Spleen (tissue), 7 donors: ENCODE data around the gene AAR2.

Experiments used
- CTCF ChIP-seq, 11 experiments: fragments of 200-600 bp in 7 of 11; fragments of 450-650 bp in 4 of 11; sonication (generic) in 4 of 11; IDR thresholded peaks in 8 of 11; conservative IDR thresholded peaks in 3 of 11; 1 replicate in 7 of 11; 2 replicates in 4 of 11; pipeline versions ENCODE4 v1.4.0 to v1.8.0; 2016 to 2021; ENCODE audit warnings: antibody characterized with exemption in 11 of 11, inconsistent platforms in 4 of 11, mild to moderate bottlenecking in 1 of 11
- POLR2A ChIP-seq, 3 donors: fragments of 450-650 bp; IDR thresholded peaks; one replicate each; pipeline ENCODE4 v1.5.1; 2017; ENCODE audit warnings: antibody characterized with exemption in 3 of 3, mild to moderate bottlenecking in 1 of 3
- POLR2AphosphoS5 ChIP-seq, 3 donors: sonication (generic); formaldehyde crosslinking; IDR thresholded peaks; one replicate each; pipeline ENCODE4 v1.5.1; 2017; ENCODE audit warnings: antibody characterized with exemption in 3 of 3
- donor health status: DM: no; HTN: no; CAD: no; lungs with moderate emphysema.
- donor health status: DM: no; HTN: no; CAD: no.
- donor health status: DM: no; HTN: no; CAD: no.

GRCh38 chr20:36268440-36269342 lies 32.4 kb downstream of the AAR2 start:
- TF ChIP-seq CTCF (IDR thresholded peaks at IDR 0.05 in 8 of 11, conservative IDR thresholded peaks at IDR 0.05 in 3 of 11) (no peak), POLR2A (IDR thresholded peaks at IDR 0.05) (no peak), POLR2AphosphoS5 (IDR thresholded peaks at IDR 0.05) (no peak)
